ENCODE results near the gene PON2.
"Not testable (repeated sequence)": the region's sequence is repeated elsewhere in the genome, so short reads cannot be mapped to it uniquely, and the experiment has no call there.

Gene PON2

DNA sequence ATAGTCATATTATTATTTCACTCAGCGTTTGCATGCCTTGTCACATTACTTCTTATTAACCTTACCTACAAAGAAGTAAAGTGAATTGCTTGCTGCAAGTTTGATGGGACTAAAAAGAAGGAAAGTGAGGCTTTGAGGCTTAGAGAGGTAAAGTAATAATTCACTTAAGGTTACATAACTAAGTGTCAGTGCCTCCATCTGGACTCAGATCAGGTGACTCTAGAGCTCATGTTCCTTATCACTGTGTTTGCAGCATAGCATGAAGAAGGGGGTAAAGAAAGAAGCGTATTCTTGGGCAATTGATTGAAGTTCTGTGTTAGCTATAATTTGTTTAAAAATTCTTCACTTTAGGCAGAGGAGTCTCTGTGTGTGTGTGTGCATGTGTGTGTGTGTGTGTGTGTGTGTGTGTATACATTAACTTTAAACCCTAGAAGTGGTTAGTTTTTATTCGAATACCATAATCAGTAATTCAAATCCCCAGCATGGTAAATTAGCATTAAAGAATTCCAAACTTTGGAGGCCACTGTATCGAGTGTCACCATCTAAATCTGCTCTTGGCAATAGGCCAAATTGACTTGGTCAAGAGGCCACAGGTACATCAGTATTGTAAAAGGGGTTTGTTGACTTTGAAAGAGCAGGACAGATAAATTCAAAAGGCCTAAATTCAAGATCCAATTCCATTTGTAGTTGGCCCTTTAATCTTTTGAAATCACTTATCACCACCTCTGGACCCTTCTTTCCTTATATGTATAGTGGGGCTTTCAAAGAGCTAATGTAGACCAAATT is 36.5 kb downstream of the PON2 start:
- DNase-seq = no peak

DNA sequence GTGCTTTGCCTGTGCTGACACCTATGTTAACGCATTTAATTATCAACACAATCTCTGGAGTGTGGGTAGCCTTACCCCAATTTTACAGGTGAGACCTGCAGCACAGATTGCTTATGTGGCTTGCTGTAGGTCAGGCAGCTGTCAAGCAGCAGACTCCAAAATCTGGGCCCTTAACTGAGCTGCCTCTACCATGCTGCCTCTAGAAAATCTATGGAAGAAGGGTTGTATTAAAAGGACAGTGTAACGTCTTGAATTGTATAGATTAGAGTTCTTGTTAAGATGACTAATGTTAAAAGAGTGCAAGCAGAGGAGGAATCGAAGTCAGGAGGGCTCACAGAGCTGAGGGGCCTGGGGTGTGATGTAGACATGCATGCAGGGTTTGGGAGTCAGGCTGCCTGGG is 37.4 kb downstream of the PON2 start:
- DNase-seq = no peak

DNA sequence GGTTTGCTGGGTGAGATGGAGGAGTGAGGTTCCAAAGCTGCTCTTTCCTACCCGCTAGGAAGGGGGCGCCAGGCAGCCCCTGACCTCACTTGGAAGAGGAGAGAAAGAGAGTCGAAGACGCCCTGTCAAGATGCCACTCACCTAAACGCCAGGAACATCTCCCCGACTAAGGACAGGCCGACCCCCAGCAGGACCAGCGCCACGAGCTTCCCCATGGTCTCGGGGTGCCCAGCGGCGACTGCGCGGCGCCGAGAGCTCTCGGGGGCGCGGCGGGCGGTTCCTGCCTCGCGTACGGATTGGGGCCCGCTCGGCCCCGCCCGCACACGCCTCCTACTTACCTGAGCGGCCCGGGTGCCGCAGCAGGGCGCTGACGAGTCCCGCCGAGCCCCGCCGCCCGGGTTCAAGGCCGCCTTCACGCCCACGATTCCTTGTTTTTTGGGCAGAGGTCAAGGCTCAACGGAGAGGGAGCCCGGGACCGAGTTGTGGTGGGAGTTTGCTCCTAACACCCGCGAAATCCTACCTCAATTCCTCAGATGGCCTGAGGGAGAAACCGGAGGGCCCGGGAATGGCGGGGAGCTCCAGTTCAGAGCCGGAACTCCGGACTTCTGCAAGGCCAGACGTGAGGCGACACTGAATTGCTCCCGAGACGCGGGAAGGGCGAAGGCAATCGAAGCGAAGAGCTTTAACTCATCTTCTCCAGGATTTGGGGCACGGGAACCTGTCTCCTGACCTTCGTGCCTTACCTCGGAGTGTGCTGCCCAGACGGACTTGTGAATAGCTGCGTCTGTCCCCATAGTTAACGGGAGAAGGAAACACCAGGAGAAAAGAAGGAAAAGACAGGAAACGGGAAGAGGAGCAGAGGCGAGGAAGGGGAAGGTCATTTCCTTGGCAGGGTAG is 38.4 kb downstream of the PON2 start, which contains the start of gene PON3:
Gene PON3 (minus strand): TSS at position 240 of the 897 bp plus-strand sequence. CDS start 25 bp downstream, at position 215.
- no peak for DNase-seq

DNA sequence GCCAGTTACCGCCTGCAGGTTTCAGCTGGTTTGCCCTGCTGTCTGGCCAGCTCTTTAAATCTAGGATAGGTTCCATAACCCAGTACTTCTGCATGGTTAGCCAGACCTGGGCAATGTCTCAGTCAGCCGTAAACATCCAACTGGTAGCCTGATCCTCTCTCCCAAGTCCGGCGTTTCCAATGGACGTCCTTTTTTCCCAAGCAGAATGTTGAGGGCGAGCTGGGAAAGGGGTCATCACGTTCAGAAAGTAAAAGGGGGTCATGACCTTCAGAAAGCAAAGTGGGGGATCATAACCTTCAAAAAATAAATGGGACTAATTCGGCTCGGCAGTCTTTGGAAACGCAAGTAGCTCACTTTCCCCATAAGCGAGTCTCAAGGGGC is 39.1 kb downstream of the PON2 start:
- DNase-seq = no peak

DNA sequence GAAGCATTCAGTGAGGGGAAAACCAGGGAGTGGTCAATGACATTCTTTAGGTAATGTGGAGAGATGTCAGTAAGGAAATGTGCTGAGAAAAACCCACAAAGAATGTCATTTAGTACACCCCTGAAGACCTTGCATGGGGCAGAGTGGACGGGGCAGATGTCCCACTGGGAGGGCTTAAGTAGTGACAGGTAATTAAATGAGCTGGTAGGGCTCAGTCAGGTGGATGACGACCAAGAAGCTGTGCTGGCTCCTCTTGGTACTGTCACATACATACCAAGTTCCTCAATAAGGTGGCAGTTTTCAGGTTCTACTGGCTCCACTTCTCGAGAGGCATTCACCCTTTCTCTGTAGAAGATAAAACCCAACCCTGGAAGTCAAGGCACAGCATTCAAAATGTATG is 40.5 kb downstream of the PON2 start:
- DNase-seq = no peak

DNA sequence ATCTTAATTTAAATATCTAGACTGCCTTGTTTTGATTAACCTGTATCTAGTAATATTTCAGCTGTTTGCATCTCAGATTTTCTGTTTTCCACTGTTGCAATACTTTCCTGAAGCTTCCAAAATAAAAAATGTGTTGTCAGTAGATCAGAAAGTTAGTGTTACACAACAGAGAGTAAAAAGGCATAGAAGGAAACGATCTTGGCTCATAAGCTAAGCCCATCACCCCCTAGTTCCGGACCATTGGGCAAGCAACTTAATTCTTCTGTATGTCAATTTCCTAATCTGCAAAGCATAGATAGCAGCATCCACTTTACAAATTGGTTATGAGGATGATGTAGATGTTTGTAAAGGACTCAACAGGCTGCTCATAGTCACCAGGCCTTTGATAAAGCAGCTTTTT is 43.1 kb downstream of the PON2 start:
- DNase-seq = no peak

DNA sequence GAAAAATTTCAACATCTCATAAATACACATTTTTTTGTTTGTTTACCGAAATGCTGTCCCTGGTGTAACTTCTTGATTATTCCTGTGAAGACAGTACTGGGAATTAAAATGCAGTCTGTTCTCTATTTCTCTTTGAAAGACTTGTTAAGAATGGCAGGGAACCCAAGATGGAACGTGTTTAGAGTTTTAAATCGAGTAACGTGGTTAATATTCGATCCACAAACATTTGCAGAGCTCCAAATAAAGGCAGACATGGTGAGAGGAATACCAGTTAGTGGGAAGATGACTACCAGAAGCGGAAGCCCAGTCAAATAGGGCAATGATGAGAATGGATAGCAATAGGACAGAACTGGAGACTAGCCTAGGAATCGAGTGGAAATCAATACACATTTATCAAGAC is 45.3 kb downstream of the PON2 start:
- DNase-seq = no peak

DNA sequence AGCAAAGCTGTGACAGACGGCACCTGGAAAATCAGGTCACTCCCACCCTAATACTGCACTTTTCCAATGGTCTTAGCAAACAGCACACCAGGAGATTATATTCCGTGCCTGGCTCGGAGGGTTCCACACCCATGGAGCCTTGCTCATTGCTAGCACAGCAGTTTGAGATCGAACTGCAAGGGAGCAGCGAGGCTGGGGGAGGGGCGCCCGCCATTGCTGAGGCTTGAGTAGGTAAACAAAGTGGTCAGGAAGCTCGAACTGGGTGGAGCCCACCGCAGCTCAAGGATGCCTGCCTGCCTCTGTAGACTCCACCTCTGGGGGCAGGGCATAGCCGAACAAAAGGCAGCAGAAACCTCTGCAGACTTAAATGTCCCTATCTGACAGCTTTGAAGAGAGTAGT is 55.4 kb downstream of the PON2 start:
- DNase-seq = not testable (repeated sequence)

DNA sequence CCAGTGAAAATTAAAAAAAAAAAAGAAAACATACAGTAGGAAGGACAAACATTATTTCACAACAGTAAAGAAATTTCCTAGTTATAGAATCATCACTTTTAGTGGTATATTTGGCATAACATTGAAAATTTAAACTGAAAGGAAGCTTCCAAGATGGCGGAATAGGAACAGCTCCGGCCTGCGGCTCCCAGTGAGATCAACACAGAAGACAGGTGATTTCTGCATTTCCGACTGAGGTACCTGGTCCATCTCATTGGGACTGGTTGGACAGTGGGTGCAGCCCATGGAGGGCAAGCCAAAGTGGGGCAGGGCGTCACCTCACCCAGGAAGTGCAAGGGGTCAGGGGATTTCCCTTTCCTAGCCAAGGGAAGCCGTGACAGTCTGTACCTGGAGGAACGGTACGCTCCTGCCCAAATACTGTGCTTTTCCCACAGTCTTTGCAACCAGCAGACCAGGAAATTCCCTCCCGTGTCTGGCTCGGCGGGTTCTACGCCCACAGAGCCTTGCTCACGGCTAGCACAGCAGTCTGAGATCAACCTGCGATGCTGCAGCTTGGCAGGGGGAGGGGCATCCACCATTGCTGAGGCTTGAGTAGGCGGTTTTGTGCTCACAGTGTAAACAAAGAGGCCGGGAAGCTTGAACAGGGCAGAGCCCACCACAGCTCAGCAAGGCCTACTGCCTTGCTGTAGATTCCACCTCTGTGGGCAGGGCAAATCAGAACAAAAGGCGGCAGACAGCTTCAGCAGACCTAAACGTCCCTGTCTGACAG is 58.0 kb downstream of the PON2 start:
- no peak for DNase-seq

DNA sequence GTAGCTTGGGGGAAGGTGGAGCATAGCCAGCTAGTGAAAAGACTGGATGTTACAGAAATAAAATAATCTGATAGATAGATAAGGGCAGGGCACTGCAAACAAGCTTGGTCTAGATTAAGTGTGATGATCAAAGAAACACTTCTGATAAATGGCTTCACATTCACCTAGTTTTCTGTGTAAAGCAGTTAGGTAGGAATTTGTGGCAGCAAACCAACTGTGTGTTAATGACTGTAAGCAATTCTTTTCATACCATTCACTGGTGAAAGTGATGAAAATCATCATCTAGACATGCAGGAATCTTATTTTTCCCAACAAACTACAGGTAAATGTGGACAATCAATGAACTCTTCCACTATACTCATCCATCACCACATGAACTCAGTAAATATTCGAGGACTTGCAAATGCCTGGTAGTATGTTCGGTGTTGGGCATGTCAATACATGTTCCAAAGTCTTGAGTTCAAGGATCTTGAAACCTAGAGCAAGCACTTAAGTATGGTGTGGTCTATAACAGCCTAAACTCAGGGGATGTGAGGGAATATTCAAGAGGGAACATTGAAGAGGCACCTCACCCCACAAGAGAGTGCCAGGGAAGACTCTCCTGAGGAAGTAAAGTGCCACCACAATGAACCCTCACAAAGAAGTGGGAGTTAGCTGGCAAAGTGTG is 59.1 kb downstream of the PON2 start:
- DNase-seq = no peak

DNA sequence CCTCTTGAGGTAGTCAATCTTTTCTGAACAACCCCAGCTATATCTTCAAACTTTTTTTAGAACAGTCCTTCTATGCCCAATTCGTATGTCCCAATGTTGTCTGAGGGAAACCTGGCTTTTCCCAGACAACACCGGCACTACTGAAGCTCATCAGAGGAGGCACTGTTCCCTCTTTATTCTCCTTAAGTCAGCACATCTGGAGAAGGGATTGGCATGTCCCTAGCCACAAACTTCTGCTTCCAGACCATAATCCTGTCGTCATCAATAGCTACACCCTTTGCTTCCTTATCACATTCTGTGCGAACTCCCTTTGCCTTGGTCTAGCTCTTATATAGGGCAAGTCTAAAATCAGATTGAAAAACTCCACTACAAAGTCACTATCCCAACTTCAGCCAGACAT is 61.5 kb downstream of the PON2 start:
- DNase-seq = no peak

DNA sequence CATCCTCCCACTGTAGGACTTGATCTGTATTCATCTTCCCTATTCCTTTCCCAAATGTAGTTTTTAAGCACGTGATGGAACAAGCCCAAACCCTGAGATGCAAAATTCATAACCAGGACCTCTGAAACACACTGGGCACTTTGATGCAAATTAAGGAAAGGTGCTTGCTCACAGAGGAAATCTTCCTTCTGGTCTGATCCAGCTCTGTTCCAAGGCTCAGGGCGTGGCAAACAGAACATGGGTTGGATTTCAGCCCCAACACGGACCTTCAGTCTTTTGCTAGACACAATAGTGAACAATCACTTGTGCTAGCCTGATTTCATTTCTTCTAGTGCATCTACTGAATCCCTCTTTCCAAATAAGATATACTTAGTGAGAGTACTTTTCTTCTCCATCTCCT is 66.6 kb downstream of the PON2 start:
- no peak for DNase-seq

DNA sequence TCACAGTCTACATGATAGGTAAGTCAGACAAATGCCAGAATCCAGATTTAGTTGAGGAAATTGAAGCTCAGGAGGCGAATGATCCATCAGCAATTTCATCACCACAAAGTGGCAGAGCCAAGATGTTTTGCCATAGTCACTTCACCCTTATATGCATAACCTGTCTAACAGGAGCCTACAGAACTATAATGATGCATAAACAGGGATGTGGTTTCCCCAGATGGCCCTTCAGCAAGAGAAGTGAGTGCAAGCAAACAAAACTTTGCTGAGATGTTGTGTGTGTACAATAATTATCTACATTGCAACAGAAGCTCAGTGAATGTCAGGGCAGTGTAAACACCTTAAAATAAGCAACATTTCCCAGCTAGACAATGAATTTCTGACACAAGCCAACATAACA is 67.2 kb downstream of the PON2 start:
- DNase-seq = no peak

DNA sequence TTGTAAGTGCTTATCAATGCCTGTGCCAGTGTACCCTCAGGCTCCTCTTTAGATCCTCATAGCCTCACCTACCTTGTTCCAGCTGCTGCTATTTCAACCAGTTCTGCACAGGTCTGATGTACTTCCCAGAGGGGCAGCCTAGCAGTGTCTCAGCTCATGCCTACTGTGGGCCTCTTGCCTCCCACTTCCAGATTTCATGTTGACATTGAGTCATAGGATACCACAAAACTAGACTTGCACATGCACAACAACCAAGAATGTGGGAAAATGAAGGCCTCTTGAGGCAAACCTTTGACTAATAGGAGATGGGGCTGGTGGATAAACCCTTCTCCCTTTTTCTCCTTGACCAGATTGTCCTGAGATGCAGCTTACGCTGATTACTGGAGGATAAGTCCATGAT is 69.7 kb downstream of the PON2 start:
- DNase-seq = no peak

DNA sequence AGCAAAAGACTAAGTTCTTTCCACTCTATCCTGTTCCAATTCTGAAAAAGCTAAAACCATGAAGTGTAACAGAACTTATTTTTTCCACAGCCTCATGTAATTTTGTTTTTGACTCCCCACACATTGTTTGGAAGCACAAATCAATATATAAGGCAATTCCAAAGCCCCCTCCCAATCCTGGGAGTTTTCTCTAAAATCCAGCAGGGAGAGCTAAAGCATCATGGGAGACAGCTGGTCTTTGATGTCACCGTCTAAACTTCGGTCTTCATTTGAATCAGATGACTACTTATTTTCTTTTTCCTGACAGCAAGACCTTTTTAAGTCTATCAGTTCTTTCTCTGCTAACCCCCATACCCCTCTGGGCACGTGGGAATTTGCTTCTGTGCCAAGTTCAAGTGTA is 77.2 kb downstream of the PON2 start:
- no peak for DNase-seq
